ENCODE results near the gene DOCK2.

DNA sequence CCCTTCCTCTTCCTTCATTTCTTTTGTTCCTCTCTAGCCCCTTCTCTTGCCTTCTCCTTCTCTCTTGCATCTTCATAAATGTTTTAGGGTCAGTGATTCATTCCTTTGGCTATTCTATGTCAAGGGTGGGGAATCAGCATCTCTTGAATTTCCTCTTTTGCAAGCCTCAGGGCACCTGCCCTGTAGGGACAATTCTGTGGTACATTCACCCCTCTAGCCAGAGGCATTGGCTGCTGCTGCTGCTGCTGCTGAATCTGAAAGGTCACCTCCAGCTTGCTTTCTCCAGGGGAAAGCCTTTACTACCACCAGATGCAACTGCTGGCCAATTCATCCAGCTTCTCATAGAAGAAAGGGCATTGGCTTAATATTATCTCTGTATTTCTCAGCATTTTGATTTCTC is 255.9 kb downstream of the DOCK2 start:
- TF ChIP-seq CTCF (IDR thresholded peaks at IDR 0.05; ENCODE audit: low read depth, low read length, poor library complexity, severe bottlenecking) (no peak), EZH2phosphoT487 (IDR thresholded peaks at IDR 0.05; ENCODE audit: borderline replicate concordance, low read length) (no peak)

Data from DOHH2 (cell line).